Choroid plexus epithelial cell (primary cell): ENCODE measurements around the gene MTMR12.
"Not testable (repeated sequence)": the region's sequence is repeated elsewhere in the genome, so short reads cannot be mapped to it uniquely, and the experiment has no call there.

Source experiments
- DNase-seq: peaks from one replicate; pipeline ENCODE4 v3.0.0-alpha.2; 2010; ENCODE audit warnings: low read depth
- H3K4me3 ChIP-seq: 2 replicates; pipeline ENCODE4 v1.5.1; 2011; ENCODE audit warnings: low read depth, mild to moderate bottlenecking, control low read depth, low read length, moderate library complexity
- TF ChIP-seq, protein P1 (sequence below): conservative IDR thresholded peaks from 2 replicates; pipeline ENCODE4 v1.5.1; 2011; ENCODE audit warnings: low read depth, mild to moderate bottlenecking, control low read depth, inconsistent platforms, low read length, moderate library complexity

Gene MTMR12

DNA sequence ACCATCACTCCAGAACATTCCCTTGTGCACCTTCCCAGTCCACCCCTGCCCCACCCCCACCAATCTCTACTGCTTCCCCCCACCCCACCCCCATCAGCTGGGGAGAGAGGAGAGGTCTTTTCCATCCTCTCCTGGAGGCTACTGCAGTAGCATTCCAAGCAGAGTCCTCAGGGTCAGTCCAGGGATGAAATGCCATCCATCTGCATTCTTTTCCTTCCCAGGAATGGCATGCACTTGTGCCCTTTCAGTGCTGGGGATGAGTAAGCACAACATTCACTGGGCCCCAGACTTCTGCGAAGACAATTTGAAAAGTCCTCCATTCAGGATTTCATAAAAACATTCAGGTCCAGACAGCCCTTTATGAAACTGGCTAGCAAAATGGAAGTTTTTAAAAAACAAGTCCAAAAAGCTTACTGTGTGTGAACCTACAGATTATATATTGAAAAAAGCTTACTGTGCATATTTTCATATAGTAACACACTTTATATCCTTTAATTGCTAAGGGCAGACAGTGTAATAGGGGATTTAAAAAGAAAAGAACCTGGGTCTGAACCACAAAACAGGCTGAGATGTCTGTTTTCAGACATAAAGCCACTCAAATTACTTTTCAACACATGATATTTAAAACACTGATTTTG, 88.6 kb downstream of the MTMR12 start:
- DNase-seq, result peak; percentile 63

DNA sequence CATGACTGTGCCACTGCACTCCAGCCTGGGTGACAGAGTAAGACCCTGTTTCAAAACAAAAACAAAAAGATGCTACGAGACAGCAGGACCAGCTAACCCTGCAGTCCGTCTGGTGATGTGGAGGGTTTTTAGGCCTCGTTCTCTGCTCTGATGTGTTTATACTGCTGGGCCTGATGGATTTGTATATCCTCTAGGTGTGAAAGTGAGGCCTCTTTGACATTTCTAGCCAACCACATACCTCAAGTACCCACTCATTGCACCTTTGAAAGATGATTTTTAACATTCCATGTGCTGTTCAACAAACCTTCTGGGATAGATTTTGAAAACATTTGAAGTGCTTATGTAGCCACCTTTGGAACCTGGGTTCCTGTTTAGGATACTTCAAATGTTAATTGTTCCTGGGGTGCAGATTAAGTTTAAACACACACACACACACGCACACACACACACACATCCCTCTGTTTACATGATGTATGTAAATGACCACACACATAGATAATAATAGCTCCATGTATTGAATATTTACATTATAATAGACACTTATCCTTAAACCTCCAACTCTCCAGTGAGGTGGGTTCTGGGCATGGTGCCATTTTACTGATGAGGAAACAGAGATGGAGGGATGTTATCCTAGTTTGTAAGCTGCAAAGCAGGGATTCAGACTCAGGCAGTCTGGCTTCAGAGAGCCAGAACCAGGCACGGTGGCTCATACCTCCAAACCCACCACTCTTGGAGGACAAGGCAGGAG, 89.8 kb downstream of the MTMR12 start:
- no peak for DNase-seq
- TF ChIP-seq, protein P1, sequence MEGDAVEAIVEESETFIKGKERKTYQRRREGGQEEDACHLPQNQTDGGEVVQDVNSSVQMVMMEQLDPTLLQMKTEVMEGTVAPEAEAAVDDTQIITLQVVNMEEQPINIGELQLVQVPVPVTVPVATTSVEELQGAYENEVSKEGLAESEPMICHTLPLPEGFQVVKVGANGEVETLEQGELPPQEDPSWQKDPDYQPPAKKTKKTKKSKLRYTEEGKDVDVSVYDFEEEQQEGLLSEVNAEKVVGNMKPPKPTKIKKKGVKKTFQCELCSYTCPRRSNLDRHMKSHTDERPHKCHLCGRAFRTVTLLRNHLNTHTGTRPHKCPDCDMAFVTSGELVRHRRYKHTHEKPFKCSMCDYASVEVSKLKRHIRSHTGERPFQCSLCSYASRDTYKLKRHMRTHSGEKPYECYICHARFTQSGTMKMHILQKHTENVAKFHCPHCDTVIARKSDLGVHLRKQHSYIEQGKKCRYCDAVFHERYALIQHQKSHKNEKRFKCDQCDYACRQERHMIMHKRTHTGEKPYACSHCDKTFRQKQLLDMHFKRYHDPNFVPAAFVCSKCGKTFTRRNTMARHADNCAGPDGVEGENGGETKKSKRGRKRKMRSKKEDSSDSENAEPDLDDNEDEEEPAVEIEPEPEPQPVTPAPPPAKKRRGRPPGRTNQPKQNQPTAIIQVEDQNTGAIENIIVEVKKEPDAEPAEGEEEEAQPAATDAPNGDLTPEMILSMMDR, result no peak

More for the DNA sequence above, 88.6 kb downstream of the MTMR12 start:
- TF ChIP-seq, protein P1, result no peak
- no peak overlapping the region for H3K4me3 ChIP-seq

DNA sequence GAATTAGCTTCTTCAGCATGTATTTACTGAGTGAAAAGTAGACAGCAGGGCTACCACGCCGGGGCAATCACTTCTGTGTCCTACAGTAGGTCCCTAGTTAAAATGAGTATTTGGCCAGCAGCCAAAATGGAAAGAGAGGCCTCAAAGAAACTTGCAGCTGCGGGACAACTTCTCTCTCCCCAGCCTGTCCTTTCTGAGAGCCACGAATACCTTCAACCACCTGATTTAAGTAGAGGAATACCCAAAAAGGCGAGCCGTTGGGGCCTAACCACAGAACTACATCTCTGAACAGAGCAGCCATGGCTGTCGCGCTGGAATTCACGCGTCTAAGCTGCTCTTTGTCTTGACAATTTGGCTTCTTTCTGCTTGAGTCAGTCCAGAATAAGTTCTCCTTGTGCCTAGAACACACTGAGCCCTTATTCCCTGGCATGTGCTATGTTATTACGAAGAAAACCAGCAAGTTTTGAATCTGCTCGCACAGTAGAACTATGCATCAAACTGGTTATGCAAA, 94.8 kb downstream of the MTMR12 start:
- TF ChIP-seq, protein P1, result no peak
- DNase-seq, result peak; percentile 52
- H3K4me3 ChIP-seq, result no peak overlapping the region

More for the DNA sequence above, 89.8 kb downstream of the MTMR12 start:
- no peak overlapping the region for H3K4me3 ChIP-seq

DNA sequence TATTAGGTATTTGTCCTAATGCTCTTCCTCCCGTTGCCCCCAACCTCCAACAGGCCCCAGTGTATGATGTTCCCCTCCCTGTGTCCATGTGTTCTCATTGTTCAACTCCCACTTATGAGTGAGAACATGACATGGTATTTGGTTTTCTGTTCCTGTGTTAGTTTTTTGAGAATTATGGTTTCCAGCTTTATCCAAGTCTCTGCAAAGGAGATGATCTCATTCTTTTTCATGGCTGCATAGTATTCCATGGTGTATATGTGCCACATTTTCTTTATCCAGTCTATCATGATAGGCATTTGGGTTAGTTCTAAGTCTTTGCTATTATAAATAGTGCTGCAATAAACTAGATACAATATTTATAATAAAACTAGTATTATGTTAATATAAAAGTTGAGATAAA, 98.4 kb downstream of the MTMR12 start:
- H3K4me3 ChIP-seq, DNase-seq: not testable (repeated sequence)

DNA sequence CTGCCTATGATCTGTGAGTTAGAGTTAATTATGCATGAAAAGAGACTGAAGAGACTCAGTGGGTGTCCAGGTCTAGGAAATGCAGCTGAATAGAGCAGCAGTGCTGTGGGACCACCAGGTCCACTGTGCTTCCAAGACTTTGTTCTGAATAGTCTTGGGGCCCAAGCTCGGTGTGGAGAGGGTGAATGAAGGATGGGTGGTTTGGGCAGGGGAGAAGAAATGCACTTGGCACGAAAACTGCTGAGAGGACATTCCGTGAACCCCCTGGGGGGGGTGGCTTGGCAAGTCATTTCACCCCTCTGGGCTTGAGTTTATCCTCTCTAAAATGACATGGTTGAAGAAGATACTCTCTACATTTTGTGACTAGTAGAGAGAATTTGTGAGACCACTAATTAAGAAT, 102.6 kb downstream of the MTMR12 start:
- TF ChIP-seq, protein P1, result no peak
- DNase-seq, result no peak
- H3K4me3 ChIP-seq, result no peak overlapping the region

DNA sequence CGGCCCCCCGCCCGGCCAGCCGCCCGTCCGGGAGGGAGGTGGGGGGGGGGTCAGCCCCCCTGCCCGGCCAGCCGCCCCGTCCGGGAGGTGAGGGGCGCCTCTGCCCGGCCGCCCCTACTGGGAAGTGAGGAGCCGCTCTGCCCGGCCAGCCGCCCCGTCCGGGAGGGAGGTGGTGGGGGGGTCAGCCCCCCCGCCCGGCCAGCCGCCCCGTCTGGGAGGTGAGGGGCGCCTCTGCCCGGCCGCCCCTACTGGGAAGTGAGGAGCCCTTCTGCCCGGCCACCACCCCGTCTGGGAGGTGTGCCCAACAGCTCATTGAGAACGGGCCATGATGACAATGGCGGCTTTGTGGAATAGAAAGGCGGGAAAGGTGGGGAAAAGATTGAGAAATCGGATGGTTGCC, 103.9 kb downstream of the MTMR12 start:
- not testable (repeated sequence) for H3K4me3 ChIP-seq, DNase-seq

DNA sequence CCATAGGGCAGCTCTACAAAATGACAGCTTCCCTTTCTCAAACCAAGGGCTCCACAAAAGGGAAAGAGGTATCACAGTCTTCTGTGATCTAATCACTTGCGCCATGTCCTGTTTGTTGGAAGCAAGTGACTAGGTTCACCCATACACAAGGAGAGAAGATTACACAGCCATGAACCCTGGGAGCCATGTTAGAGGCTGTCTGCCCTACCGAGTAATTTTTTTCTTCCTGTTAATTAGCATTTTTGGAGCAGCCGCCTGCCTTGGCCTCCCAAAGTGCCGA, 105.4 kb downstream of the MTMR12 start:
- no peak overlapping the region for H3K4me3 ChIP-seq
- no peak for DNase-seq
- TF ChIP-seq, protein P1, result no peak
